Neural cell (in vitro differentiated cells): ENCODE results near the gene DHX29. TPM values are rescaled to one million over a fixed set of nuclear protein-coding genes. Genes with fewer than 3 reads are reported as not detected.

Experiments
- H2AFZ ChIP-seq: fragments of 200-600, 300-800 bp; sonication (generic), shearing (Covaris generic); 2 replicates; pipeline ENCODE4 v1.6.0; 2014; ENCODE audit warnings: low read depth, mild to moderate bottlenecking, antibody characterized with exemption, low read length, moderate library complexity
- H3F3A ChIP-seq: fragments of 200-600 bp; shearing (Covaris generic); 2 replicates; pipeline ENCODE4 v1.6.1; 2016; ENCODE audit warnings: mild to moderate bottlenecking, moderate library complexity, mixed read lengths, antibody characterized with exemption, low read length; ENCODE audit not compliant: insufficient read depth, poor library complexity, severe bottlenecking
- H3K27ac ChIP-seq: fragments of 200-600, 300-800 bp; sonication (generic), shearing (Covaris generic); 2 replicates; pipeline ENCODE4 v1.5.1; 2014; ENCODE audit warnings: mild to moderate bottlenecking, low read length, moderate library complexity
- H3K27me3 ChIP-seq: fragments of 300-800, 200-600 bp; sonication (generic), shearing (Covaris generic); 2 replicates; pipeline ENCODE4 v1.6.0; 2014; ENCODE audit warnings: mild to moderate bottlenecking, low read depth, low read length, moderate library complexity; ENCODE audit not compliant: insufficient read depth
- H3K36me3 ChIP-seq: fragments of 300-800, 200-600 bp; sonication (generic), shearing (Covaris generic); 2 replicates; pipeline ENCODE4 v1.5.1; 2014; ENCODE audit warnings: mild to moderate bottlenecking, antibody characterized with exemption, low read length, moderate library complexity; ENCODE audit not compliant: insufficient read depth
- H3K4me2 ChIP-seq: fragments of 300-800, 200-600 bp; sonication (generic), shearing (Covaris generic); 2 replicates; pipeline ENCODE4 v1.6.0; 2014; ENCODE audit warnings: mild to moderate bottlenecking, low read length
- H3K4me3 ChIP-seq: fragments of 300-800, 200-600 bp; sonication (generic), shearing (Covaris generic); 2 replicates; pipeline ENCODE4 v1.5.1; 2014; ENCODE audit warnings: mild to moderate bottlenecking, low read length, moderate library complexity
- H3K79me2 ChIP-seq: fragments of 200-600 bp; shearing (Covaris generic); replicated peaks from 2 replicates; pipeline ENCODE4 v1.6.0; 2014; ENCODE audit warnings: mild to moderate bottlenecking, low read length, moderate library complexity; ENCODE audit not compliant: insufficient read depth
- H3K9ac ChIP-seq: fragments of 300-800, 200-600 bp; sonication (generic), shearing (Covaris generic); 2 replicates; pipeline ENCODE4 v1.6.1; 2016; ENCODE audit warnings: mild to moderate bottlenecking, low read length, mixed read lengths
- H3K9me2 ChIP-seq: fragments of 200-600 bp; shearing (Covaris generic); 2 replicates; pipeline ENCODE4 v1.6.1; 2016; ENCODE audit warnings: mild to moderate bottlenecking, low read length, mixed read lengths; ENCODE audit not compliant: insufficient read depth
- H3K9me3 ChIP-seq: fragments of 200-600, 300-800 bp; sonication (generic), shearing (Covaris generic); 2 replicates; pipeline ENCODE4 v1.6.1; 2016; ENCODE audit warnings: mild to moderate bottlenecking, mixed run types, low read length, moderate library complexity, mixed read lengths
- H4K20me1 ChIP-seq: fragments of 200-600 bp; shearing (Covaris generic); 2 replicates; pipeline ENCODE4 v1.6.1; 2016; ENCODE audit warnings: mild to moderate bottlenecking, mixed run types; ENCODE audit not compliant: insufficient read depth
- EP300 ChIP-seq: fragments of 450-650 bp; conservative IDR thresholded peaks from 2 replicates; pipeline ENCODE4 v1.6.1; 2014; ENCODE audit warnings: antibody characterized with exemption, mild to moderate bottlenecking, moderate library complexity; ENCODE audit not compliant: poor library complexity, severe bottlenecking
- EZH2 ChIP-seq: fragments of 200-600, 300-800 bp; shearing (Covaris generic), sonication (generic); IDR thresholded peaks from 2 replicates; pipeline ENCODE4 v1.6.1; 2014; ENCODE audit warnings: antibody characterized with exemption, low read length, borderline replicate concordance, mild to moderate bottlenecking; ENCODE audit not compliant: insufficient read depth, poor library complexity, severe bottlenecking
- MXI1 ChIP-seq: fragments of 450-650 bp; conservative IDR thresholded peaks from 2 replicates; pipeline ENCODE4 v1.6.1; 2014; ENCODE audit warnings: antibody characterized with exemption, mild to moderate bottlenecking; ENCODE audit not compliant: poor library complexity, severe bottlenecking
- POLR2AphosphoS5 ChIP-seq: IDR thresholded peaks from 2 replicates; pipeline ENCODE4 v1.6.1; 2012
- RAD21 ChIP-seq: fragments of 450-650 bp; conservative IDR thresholded peaks from 2 replicates; pipeline ENCODE4 v1.6.1; 2014; ENCODE audit warnings: antibody characterized with exemption, mild to moderate bottlenecking, moderate library complexity
- SMC3 ChIP-seq: fragments of 450-650 bp; conservative IDR thresholded peaks from 2 replicates; pipeline ENCODE4 v1.6.1; 2014; ENCODE audit warnings: antibody characterized with exemption, mild to moderate bottlenecking, moderate library complexity; ENCODE audit not compliant: poor library complexity
- TAF1 ChIP-seq: IDR thresholded peaks from 2 replicates; pipeline ENCODE4 v1.6.1; 2012; ENCODE audit warnings: low read depth
- polyA minus RNA-seq: library from RNA; depleted of rRNA, polyadenylated mRNA; stranded (reverse); fragments of >200 nt; gene quantifications from 2 replicates; pipeline ENCODE4 v1.2.3, GENCODE V29; 2014
- polyA plus RNA-seq: library from polyadenylated mRNA; depleted of rRNA; stranded (reverse); fragments of >200 nt; gene quantifications from 2 replicates; pipeline ENCODE4 v1.2.3, GENCODE V29; 2014
- TF ChIP-seq, protein P1 (sequence below): IDR thresholded peaks from 2 replicates; pipeline ENCODE4 v1.6.1; 2012; ENCODE audit warnings: borderline replicate concordance
- TF ChIP-seq, protein P2 (sequence below): fragments of 450-650 bp; IDR thresholded peaks from 2 replicates; pipeline ENCODE4 v1.5.1; 2014; ENCODE audit warnings: antibody characterized with exemption, mild to moderate bottlenecking, moderate library complexity; ENCODE audit not compliant: poor library complexity, severe bottlenecking

Gene DHX29, protein sequence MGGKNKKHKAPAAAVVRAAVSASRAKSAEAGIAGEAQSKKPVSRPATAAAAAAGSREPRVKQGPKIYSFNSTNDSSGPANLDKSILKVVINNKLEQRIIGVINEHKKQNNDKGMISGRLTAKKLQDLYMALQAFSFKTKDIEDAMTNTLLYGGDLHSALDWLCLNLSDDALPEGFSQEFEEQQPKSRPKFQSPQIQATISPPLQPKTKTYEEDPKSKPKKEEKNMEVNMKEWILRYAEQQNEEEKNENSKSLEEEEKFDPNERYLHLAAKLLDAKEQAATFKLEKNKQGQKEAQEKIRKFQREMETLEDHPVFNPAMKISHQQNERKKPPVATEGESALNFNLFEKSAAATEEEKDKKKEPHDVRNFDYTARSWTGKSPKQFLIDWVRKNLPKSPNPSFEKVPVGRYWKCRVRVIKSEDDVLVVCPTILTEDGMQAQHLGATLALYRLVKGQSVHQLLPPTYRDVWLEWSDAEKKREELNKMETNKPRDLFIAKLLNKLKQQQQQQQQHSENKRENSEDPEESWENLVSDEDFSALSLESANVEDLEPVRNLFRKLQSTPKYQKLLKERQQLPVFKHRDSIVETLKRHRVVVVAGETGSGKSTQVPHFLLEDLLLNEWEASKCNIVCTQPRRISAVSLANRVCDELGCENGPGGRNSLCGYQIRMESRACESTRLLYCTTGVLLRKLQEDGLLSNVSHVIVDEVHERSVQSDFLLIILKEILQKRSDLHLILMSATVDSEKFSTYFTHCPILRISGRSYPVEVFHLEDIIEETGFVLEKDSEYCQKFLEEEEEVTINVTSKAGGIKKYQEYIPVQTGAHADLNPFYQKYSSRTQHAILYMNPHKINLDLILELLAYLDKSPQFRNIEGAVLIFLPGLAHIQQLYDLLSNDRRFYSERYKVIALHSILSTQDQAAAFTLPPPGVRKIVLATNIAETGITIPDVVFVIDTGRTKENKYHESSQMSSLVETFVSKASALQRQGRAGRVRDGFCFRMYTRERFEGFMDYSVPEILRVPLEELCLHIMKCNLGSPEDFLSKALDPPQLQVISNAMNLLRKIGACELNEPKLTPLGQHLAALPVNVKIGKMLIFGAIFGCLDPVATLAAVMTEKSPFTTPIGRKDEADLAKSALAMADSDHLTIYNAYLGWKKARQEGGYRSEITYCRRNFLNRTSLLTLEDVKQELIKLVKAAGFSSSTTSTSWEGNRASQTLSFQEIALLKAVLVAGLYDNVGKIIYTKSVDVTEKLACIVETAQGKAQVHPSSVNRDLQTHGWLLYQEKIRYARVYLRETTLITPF (N-terminal part only)
- polyA plus RNA-seq (36.4 and 48.1 TPM in 2 replicates), polyA minus RNA-seq (62.6 and 66.9 TPM in 2 replicates)

DNA sequence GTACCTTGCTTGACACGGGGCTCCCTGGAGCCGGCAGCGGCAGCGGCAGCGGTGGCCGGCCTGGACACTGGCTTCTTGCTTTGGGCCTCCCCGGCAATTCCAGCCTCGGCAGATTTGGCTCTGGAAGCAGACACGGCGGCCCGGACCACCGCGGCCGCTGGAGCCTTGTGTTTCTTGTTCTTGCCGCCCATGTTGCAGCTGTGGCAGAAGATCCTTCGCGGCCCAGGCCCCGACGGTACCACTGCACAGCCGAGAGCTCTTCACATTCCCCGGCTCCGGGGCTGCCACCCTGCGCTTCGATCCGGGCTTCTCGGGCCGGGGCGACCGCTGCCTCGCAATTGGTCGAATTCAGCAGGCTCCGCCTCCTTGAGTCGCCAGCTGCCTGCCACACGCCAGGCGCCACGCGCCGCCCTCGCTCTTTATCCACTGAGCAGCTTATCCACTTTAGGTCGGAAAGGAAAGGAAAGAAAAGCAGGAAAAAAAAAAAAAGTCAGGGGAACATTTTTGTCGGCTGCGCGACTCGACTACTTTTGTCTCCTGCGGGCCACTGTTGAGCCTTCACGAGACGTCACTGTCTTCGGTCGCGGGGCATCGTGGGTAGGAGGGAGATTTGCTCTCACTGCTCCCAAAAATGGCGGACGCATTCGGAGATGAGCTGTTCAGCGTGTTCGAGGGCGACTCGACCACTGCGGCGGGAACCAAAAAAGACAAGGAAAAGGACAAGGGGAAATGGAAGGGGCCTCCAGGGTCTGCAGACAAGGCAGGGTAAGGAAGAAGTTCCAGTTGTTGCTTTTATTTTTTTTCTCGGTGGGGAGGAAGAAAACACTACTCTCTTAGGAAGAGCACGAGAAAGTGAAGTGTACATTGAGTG, at the start of gene DHX29, which contains the start of gene MTREX:
Gene DHX29 (minus strand): TSS at position 312 of the 871 bp plus-strand sequence. CDS start 121 bp downstream, at position 191.
Gene MTREX (plus strand): TSS at position 607 of the 871 bp plus-strand sequence. CDS start 25 bp downstream, at position 632.
- TF ChIP-seq, protein P1, sequence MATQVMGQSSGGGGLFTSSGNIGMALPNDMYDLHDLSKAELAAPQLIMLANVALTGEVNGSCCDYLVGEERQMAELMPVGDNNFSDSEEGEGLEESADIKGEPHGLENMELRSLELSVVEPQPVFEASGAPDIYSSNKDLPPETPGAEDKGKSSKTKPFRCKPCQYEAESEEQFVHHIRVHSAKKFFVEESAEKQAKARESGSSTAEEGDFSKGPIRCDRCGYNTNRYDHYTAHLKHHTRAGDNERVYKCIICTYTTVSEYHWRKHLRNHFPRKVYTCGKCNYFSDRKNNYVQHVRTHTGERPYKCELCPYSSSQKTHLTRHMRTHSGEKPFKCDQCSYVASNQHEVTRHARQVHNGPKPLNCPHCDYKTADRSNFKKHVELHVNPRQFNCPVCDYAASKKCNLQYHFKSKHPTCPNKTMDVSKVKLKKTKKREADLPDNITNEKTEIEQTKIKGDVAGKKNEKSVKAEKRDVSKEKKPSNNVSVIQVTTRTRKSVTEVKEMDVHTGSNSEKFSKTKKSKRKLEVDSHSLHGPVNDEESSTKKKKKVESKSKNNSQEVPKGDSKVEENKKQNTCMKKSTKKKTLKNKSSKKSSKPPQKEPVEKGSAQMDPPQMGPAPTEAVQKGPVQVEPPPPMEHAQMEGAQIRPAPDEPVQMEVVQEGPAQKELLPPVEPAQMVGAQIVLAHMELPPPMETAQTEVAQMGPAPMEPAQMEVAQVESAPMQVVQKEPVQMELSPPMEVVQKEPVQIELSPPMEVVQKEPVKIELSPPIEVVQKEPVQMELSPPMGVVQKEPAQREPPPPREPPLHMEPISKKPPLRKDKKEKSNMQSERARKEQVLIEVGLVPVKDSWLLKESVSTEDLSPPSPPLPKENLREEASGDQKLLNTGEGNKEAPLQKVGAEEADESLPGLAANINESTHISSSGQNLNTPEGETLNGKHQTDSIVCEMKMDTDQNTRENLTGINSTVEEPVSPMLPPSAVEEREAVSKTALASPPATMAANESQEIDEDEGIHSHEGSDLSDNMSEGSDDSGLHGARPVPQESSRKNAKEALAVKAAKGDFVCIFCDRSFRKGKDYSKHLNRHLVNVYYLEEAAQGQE: peak; percentile 75
- TF ChIP-seq MXI1: peak; percentile 92
- TF ChIP-seq EZH2: no peak
- TF ChIP-seq EP300: peak; percentile 49
- peak; percentile 90 for TF ChIP-seq TAF1
- TF ChIP-seq RAD21: no peak
- no peak for TF ChIP-seq SMC3
- TF ChIP-seq, protein P2, sequence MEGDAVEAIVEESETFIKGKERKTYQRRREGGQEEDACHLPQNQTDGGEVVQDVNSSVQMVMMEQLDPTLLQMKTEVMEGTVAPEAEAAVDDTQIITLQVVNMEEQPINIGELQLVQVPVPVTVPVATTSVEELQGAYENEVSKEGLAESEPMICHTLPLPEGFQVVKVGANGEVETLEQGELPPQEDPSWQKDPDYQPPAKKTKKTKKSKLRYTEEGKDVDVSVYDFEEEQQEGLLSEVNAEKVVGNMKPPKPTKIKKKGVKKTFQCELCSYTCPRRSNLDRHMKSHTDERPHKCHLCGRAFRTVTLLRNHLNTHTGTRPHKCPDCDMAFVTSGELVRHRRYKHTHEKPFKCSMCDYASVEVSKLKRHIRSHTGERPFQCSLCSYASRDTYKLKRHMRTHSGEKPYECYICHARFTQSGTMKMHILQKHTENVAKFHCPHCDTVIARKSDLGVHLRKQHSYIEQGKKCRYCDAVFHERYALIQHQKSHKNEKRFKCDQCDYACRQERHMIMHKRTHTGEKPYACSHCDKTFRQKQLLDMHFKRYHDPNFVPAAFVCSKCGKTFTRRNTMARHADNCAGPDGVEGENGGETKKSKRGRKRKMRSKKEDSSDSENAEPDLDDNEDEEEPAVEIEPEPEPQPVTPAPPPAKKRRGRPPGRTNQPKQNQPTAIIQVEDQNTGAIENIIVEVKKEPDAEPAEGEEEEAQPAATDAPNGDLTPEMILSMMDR: no peak
- peak; percentile 81 for TF ChIP-seq POLR2AphosphoS5
- Histone ChIP-seq H3K27ac (peak within 1 kb of the TSS; percentile 94), H3K9ac (peak within 1 kb of the TSS; percentile 91), H3K79me2 (peaks cover 87% of the 10 kb centered on the region), H4K20me1 (no peaks in the 10 kb centered on the region), H3K4me2 (peak within 1 kb of the TSS; percentile 95), H3K27me3 (no peaks in the 10 kb centered on the region), H3K9me3 (no peaks in the 10 kb centered on the region), H2AFZ (peak within 1 kb of the TSS; percentile 83), H3K4me3 (peak within 1 kb of the TSS; percentile 89), H3K9me2 (no peaks in the 10 kb centered on the region), H3K36me3 (no peaks in the 10 kb centered on the region), H3F3A (no peaks in the 10 kb centered on the region)
